ENCODE measurements around the gene UBE2Q1.

Gene UBE2Q1

GRCh38 chr1:154575951-154576566 lies 17.6 kb upstream of the UBE2Q1 start:
- no peak for DNase-seq

DNA sequence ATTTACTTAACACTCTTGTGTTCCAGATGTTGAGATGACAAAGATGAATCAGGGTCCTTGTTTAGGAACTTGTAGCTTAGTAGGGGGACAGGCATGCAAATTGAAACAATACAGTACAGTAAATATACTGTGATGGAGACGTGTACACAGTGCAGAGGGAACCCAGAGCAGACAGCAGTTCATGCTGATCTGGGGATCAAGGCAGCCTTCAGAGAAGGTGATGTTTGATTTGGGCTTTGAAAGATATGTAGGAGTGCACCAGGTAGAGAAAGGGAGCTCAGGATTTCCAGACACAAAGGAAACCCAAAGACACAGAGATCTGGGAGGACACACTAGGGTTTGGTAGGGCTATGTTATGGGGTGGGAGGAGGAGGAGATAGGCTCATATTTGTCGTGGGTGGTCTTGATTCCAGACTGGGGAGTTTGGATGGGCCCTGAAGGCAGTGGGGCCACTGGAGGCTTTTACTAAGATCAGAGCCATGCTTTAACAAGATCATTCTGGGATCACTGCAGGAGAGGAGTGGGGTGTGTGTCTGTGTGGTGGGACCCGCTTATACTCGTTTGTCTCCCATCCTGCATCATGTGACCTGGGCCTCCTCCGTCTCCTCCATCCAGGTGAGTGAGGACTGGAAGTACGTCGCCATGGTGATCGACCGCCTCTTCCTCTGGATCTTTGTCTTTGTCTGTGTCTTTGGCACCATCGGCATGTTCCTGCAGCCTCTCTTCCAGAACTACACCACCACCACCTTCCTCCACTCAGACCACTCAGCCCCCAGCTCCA lies 16.9 kb upstream of the UBE2Q1 start:
- DNase-seq, result no peak

GRCh38 chr1:154574716-154575115 lies 16.3 kb upstream of the UBE2Q1 start:
- DNase-seq, result no peak

- no peak for DNase-seq
Observed at GRCh38 chr1:154573168-154573510, 14.7 kb upstream of the UBE2Q1 start.

DNA sequence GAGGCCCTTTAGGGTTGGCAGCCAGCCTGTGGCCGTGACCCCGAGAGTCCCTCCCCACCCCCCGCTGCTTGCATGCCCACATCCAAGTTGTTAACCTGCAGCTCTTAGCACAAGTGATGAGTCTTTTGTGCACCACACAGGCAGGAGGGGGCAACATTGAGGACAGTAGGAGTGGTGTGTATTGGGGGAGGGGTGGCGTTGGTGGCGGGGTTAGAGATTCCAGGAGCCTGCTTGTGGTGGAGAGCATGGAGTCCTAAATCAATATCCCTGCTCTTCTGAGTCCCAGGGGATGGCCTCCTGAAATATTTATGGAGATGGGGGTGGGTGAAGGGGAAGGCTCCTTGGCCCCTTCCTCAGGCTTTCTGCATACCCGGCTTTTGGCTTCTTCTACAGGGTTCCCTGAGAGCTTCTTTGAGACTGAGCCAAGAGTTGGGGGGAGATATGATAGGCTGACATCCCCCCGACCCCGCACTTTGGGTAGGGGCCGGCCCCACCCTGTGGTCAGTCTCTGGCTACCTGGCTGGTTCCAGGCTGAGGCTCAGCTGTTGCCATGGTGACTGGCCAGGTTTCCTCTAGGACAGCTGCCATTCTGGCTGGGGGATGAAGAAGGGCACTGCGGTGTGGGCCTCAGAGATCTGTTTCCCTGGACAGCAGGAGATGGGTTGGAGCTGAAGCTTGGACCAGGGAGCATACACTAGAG lies 14.2 kb upstream of the UBE2Q1 start:
- no peak for DNase-seq

GRCh38 chr1:154571964-154572288 lies 13.5 kb upstream of the UBE2Q1 start:
- no peak for DNase-seq

GRCh38 chr1:154571244-154571963 lies 12.9 kb upstream of the UBE2Q1 start:
- no peak for DNase-seq

DNA sequence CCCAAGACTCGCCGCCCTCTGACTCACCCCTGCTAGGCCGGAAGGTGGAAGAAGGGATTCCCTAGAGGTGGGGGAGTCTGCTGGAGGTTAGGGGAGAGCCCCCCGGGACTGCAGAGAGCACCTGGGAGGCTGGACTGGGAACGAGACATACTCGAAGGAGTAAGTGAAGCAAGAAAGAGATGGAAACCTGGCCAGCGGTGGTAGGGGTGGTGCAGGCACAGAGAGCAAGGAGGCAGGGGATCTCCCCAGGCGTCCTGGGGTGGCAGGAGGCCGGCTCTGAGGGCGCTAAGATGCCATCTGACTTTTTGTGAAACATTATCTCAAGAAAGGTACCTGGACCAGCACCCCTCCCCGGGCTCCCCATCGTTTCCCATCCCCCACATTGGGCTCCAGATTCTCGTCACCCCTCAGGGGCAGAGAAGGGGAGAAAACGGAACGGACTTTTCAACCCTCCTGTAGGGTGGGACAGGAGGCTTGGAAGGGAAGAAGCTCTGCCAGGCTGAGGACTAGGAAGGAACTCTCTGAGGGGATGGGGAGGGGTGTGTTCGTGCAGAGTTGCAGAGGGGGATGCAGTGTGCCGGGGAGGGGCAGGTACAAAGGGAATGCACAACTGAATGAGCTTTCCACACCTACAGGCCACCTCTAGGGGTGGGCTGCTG lies 9.8 kb upstream of the UBE2Q1 start:
- DNase-seq, result no peak

DNA sequence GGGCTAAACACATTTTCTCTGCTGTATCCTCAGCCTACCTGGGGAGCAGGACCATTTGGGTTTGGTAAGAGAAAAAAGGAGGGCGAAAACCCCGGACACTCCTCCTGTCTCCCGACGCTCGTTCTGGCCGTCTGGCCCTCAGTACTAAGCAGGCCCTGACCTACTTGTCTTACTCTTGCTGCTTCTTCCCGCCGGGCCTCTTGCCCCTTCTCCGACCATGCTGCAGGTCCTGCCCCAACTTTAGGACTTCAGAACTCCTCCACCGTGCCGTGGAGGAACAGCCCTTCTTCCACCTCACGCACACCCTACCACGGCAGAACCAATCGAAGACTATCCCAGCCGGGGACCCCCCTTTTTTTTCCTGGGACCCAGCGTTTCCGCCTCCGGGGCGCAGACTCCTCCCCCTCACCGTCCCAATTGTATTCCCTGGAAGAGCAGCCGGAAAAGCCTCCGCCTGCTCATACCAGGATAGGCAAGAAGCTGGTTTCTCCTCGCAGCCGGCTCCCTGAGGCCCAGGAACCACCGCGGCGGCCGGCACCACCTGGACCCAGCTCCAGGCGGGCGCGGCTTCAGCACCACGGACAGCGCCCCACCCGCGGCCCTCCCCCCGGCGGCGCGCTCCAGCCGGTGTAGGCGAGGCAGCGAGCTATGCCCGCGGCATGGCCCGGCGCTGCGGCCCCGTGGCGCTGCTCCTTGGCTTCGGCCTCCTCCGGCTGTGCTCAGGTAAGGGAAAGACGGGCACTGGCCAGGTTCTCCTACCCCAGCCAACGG lies 9.1 kb upstream of the UBE2Q1 start, which contains the start of gene CHRNB2:
Gene CHRNB2 (plus strand): TSS at position 393 of the 771 bp plus-strand sequence. CDS start 267 bp downstream, at position 660.
- DNase-seq, result peak; percentile 55 to 56

- no peak for DNase-seq
Observed at GRCh38 chr1:154565876-154566275, 7.4 kb upstream of the UBE2Q1 start.

DNA sequence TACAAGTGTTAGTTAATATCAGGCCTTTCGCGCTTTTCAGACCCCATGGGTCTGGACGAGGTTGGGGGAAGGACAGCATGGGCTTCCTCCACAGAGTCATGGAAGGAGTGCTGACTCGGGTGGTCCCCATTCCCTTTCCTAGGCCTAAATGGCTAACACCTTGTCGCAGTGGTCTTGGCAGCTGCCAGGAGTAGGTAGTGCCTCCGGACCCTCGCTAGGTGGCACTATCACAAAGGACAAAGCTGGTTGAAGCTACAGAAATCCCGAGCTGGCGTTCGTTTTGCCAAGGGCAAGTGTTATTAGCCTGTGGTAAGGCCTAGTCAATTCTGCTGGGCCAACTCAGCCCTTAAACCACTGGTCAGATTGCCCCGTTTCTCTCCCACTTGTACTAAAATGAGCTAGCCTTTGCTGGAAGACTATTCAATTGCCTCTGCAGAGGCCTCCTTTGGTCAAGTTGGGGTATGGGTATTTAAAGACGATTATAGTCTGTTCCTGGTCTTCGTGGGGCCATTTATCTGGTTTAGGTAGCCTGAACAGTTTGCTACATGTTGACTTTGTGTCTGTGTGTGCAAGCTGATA lies 1.1 kb upstream of the UBE2Q1 start:
- peak; percentile 77 for DNase-seq

GRCh38 chr1:154558720-154559465 lies 431 bp upstream of the UBE2Q1 start:
- peak; percentile 99 for DNase-seq

DNA sequence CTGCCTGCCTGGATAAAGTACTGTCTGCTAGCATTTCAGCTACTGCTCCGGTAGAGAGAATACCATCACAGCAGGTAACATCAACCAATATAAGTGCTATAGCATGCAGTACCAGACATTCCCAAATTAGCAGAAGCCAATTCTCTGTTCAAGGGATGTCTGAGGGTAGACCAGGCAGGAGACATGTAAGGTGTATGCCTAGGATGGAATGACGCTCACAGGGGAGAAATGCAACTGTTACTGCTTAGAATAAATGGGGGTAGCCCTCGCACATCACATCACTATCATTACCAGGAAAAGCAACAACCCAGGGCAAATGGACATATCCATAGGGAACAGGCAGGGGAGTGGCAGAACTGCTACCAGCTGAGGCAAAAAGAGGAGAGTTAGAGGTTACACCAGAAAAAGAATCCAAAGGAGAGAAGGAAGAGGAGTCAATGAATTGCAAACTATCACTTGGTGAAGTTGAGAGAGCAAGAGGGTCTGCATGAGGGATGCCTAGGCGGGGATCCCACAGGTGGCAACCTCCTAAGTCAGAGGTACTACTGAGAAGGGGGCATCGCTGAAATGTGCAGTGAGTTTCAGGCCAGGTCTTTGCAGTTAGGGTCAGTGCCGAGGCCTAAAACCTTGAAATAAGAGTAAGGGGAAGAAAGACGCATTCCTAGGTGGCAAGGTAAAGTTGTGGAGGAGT lies 1.1 kb downstream of the UBE2Q1 start:
- no peak for DNase-seq

- no peak for DNase-seq
Observed at GRCh38 chr1:154556422-154556821, 2.0 kb downstream of the UBE2Q1 start.

GRCh38 chr1:154553056-154554030 lies 5.1 kb downstream of the UBE2Q1 start:
- no peak for DNase-seq

DNA sequence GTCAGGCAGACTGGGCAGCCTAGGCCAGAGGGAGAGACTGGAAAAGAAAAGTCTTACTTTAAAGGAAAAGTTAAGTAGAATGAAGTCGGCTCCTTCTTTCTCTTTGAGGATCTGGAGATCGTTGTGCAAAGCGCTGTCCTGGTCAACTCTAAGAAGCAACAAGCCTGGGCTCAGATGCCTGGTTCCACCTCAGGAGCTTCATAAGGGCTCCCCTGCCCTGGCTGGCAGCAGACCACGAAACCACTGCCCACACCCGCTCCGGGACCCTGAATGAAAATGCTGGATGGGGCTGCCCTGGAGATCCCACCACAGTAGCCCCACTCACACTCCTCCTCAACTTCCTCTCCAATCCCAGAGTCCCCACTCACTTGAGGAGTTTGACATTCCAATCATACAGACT lies 6.4 kb downstream of the UBE2Q1 start:
- DNase-seq, result no peak

GRCh38 chr1:154551474-154551873 lies 7.0 kb downstream of the UBE2Q1 start:
- DNase-seq, result no peak

- DNase-seq, result no peak
Observed at GRCh38 chr1:154550657-154551056, 7.8 kb downstream of the UBE2Q1 start.

DNA sequence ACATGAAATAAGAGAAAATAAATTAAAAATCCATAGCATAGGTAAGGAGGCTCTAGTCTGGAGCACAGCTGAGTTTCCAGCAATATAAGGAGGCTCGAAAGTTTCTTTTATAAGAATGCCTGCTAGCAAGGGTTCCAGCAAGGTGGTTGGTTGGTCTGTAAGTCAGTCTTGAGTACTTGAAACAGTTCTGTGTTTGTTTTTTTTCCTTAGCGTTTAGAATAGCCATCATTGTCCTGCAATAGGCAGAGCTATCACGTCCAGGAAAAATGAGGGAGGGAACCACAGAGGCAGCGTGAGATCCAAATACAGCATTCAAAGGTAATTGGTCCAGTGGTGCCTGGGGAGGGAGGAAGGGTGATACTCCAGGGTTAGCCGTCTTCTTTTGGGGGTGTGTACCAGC lies 8.4 kb downstream of the UBE2Q1 start:
- no peak for DNase-seq
